Fibroblast of skin of abdomen (primary cell): ENCODE data around the gene ZNF816. TPM values are rescaled to one million over a fixed set of nuclear protein-coding genes. Genes with fewer than 3 reads are reported as not detected.
A peak's percentile ranks its signal among the peaks of the same experiment; 100 is the strongest.
"Not testable (repeated sequence)": the region's sequence is repeated elsewhere in the genome, so short reads cannot be mapped to it uniquely, and the experiment has no call there.

Experiments
- DNase-seq: peaks from one replicate; pipeline ENCODE4 v3.0.0-alpha.2; 2013
- polyA plus RNA-seq, 2 experiments: library from polyadenylated mRNA; unstranded; fragments of 120-200 nt; gene quantifications; one replicate each; pipeline ENCODE4 v1.2.1, GENCODE V29; 2013; ENCODE audit not compliant: insufficient read length in 2 of 2

The ZNF816 gene
- 4.3 TPM for polyA plus RNA-seq (2013, experiment 1 of 2; ENCODE audit: insufficient read length)
- 3.7 TPM for polyA plus RNA-seq (2013, experiment 2 of 2; ENCODE audit: insufficient read length)

DNA sequence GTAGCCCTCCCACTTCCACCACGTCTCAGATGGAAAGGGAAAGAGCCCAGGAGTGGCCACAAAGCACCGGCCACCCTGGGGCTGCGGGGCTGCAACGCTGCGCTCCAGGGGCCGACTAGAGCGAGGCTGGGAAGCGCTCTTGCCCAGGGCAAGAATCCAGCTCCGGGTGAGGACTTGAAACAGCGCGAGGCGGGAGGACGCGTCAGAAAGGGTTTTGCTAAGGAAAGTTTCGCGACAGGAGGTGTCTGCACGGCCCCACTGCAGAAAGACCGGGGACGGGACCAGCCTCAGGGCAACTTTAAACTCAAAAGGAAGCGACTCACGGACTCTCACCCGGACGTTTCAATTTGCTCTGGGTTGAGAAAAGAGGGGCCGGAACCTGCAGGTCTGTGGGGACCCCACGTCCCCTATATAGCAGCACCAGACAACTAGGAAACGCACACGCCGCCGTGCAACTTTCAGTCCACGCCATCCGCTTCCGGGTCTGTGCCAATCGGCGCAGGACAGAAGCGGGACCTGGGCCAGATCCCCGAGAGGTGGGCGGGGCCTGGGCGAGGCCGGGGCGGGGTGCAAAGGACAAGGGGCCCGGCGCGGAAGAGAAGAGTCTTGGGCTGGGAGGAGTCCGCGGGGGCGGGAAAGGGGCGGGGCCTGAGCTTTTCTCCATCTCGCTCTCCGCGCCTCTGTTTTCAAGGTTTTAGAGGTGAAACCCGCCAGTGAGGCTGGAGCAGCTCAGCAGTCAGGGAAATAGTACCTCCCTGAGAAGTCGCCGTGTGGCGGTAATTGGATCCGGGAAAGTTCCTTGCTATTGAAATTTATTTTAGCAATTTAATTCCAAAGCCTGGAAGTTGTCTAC is at the start of gene ZNF816:
Gene ZNF816 (minus strand): TSS at position 488 of the 853 bp plus-strand sequence. CDS start 6,792 bp downstream, outside the sequence.
- peak; percentile 94 for DNase-seq

DNA sequence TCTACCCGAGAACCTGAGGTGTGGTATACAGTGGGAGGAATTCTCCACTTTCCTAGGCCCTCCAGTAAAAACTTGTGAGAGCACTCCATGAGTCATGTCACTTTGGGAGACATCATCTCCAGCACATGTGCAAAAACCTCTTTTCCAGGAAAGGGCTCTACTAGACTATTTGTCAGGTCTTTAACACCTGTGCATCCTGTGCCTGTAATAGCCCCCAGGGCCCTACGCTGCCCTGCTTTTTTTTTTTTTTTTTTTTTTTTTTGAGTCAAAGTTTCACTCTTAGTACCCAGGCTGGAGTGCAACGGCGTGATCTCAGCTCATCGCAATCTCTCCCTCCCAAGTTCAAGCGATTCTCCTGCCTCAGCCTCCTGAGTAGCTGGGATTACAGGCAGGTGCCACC is 49.3 kb upstream of the ZNF816 start:
- no peak for DNase-seq

DNA sequence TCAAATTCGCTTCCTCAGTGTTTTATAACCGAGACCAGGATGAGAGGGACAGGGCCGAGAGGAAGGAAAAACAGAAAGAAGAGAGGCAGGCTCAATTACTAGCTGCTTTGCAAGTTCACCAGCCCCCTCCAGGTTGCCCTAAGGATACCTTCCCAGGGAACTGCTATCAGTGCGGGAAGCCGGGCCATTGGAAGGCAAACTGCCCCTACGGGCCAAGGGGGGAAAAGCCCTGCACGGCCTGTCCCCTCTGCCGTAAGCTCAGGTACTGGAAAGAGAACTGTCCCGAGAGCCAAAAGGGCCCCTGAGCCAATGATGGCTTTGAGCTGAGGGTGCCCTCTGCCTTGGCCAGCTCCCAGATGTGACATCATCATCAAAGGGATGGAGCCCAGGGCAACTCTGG is 47.8 kb upstream of the ZNF816 start:
- DNase-seq: no peak

DNA sequence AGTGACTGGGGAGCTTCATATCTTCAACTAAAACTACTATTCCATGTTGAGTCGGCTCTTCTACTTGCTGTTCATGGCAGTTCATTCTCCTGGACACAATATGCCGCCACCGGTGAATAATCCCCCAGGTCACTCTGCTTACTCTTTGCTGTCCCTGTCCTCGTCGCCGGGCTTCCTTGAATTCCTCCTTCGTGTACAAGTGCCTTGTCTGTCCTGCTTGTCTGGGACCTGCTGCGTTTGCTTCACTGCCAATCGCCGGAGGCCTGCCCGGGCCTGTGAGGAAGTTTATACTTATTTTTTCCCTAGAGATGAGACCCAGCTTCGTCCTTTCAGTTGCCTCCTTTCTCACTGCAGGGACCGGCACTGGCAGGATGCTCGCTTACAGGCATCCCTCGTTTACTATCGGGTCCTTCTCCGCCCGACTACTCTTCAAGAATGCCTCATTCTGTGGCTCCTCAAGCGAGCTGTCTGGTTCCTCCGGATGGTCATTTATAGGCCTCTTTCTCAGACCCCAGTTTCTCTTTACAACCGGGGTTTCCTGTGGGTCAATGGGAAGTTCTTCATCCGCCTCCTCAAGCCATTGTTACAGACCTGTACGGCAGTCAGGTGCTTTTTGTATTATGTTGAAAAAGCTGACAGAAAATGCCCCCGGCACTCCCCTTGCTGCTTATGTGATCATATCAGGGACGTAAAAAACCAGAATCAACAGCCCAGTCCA is 45.5 kb upstream of the ZNF816 start:
- DNase-seq: no peak

DNA sequence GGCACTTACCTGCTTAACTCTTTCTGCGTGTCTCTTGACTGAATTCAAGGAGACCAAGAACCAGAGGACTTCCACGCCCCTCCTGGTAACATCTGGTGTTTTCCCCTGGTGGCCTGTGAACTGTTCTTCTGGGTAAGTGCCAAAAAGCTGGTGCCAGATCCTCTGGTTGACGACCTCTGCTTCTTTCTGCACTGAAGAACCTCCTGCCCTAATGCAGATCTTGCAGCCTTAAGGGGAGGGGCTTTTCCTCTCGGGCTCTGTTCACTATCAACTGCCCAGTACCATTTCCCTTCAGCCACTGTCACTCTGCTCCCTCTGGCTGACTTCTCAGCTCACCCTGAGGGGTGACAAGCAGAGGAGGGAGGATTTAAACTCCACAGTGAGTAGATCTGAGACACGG is 44.9 kb upstream of the ZNF816 start:
- no peak for DNase-seq

DNA sequence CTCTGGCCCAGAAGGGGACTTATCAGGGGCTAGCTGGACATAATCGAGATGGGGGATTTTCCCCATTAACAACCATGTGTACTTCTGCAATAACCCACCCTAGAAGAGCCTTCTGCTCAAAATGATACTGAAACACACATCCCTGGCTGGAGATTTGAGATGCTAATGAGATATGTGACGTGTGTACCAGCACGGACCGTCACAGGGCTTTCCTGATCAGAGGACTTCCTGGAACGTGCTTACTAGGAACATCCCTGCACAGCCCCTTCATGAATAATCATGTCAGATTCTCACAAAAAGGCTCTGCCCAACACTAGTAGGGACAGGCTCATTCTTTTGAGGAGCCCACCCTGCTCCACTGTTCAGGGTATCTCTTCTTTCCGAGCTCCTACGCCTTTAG is 44.5 kb upstream of the ZNF816 start:
- DNase-seq: no peak

DNA sequence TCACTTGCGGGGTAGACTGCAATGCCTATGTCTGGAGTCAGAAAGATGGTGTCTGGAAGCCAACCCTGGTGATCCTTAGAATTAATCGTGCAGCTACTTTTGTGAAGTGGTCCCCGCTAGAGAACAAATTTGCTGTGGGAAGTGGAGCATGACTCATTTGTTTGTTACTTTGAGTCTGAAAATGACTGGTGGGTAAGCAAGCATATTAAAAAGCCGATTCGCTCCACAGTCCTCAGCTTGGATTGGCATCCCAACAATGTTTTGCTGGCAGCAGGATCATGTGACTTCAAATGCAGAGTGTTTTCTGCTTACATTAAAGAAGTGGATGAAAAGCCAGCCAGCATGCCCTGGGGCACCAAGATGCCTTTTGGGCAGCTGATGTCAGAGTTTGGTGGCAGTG is 41.6 kb upstream of the ZNF816 start:
- DNase-seq: no peak

DNA sequence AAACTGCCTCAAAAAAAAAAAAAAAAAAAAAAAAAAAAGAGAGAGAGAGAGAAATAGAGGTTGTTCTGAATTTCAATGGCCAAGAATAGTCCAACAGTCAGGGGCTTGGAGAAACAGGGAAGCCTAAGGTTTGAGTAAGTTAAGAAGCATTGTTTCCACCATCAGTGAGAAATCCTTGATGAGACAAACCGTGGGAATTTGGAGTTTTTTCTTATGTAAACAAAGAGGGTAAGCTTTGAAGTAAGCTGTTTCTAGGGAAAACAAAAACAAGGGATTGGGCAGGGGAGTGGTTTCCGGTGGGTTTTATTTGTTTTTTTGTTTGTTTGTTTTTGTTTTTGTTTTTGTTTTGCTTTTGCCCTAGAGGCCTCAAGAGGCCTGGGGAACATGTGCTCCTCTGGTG is 39.8 kb upstream of the ZNF816 start:
- DNase-seq: no peak

GRCh38 chr19:52997975-52998374 is 35.3 kb upstream of the ZNF816 start:
- DNase-seq: no peak

DNA sequence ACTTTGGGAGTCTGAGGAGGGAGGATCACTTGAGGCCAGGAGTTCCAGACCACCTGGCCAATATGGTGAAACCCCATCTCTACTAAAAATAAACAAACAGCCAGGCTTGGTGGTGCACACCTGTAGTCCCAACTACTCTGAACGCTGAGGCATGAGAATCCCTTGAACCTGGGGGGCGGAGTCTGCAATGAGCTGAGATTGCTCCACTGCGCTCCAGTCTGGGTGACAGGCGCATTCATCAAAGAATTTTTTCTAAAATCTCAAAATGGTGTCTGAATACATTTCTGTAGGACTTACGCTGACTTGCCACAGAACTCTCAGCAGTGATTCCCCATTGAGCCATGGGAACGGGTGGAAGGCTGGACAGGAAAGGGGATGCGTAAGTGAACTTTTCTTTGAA is 33.0 kb upstream of the ZNF816 start:
- DNase-seq: no peak

DNA sequence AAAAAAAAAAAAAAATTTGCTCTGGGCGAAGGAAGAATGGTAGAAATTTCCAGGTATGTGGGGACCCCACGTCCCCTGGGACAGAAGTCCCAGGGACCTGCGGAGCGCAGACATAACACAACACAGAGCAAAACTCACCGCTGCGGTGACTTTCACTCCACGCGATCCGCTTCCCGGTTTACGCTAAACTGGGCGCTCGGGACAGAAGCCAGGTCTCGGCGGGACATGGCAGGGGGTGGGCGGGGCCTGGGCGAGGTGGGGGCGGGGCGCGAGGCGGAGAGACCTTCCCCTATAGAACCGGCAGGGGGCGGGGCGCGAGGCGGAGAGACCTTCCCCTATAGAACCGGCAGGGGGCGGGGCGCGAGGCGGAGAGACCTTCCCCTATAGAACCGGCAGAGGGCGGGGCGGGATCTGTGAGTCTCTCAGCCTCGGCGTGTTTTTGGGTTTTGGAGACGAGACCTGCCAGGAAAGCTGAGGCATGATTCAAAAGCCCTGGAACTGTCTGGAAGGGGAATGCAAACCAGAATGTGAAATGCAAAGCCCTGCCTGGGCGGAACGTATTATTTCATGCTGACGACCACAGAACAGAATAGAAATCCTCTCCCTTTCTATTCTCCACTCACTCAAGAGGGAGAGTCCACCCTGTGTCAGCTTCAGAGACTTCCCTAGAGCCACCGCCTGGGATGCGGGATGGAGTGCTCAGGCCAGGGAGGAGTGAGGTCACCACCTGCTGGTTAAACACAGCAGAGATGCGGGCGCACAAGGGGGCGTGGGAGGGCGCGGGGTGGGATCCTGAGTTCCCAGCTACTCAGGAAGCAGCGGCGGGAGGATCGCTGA is 30.9 kb upstream of the ZNF816 start:
- peak; percentile 77 for DNase-seq

GRCh38 chr19:52992109-52993004 is 29.7 kb upstream of the ZNF816 start:
- no peak for DNase-seq

- DNase-seq: peak; percentile 45
Observed at GRCh38 chr19:52991484-52991883, 28.8 kb upstream of the ZNF816 start.

DNA sequence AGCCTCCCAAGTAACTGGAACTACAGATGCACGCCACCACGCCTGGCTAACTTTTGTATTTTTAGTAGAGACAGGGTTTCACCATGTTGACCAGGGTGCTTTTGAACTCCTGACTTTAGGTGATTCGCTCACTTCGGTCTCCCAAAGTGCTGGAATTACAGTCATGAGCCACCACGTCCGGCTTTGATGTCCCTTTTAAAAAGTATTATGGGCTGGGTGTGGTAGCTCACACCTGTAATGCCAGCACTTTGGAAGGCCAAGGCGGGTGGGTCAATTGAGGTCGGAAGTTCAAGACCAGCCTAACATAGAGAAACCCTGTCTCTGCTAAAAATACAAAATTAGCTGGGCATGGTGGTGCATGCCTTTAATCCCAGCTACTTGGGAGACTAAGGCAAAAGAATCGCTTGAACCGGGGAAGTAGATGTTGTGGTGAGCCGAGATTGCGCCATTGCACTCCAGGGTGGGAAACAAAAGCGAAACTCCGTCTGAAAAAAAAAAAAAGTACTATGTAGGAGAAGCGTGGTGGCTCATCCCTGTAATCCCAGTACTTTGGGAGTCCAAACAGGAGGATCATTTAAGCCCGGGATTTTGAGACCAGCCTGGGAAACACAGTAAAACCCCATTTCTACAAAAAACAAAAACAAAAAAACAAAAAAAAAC is 28.2 kb upstream of the ZNF816 start:
- no peak for DNase-seq

DNA sequence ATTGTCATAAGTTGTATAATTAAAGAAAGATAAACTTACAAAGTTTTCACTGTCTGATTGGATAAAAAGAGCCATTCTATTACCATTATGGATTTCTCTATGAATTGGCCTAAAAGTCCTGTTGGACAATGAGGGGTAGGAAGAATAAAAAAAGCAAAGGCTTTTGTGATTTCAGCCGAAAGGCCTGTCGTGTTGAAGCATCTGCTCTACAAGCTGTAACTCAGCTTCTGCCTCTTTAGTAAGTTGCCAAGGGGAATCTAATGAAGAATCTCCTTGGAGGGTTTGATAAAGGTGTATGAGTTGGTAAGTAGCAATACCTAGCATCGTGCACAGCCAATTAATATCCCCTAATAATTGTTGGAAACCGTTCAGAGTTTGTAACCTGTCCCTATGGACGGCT is 25.8 kb upstream of the ZNF816 start:
- no peak for DNase-seq

- DNase-seq: no peak
Observed at GRCh38 chr19:52987221-52987620, 24.5 kb upstream of the ZNF816 start.

DNA sequence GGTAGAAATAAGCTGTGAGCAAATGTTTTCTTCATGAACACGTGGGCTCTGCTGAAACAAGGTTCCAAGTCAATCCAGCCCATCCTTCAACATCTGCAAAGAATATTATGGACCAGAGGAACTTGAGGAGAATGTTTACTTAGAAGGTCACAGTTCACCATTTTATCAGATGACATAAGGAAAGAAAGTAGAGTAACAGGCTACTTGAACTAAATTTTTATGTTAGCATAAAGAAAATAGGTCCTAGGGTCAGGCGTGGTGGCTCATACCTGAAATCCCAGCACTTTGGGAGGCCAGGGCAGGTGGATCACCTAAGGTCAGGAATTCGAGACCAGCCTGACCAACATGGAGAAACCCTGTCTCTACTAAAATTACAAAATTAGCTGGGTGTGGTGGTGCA is 20.5 kb upstream of the ZNF816 start:
- not testable (repeated sequence) for DNase-seq

GRCh38 chr19:52981329-52981728 is 18.6 kb upstream of the ZNF816 start:
- no peak for DNase-seq

DNA sequence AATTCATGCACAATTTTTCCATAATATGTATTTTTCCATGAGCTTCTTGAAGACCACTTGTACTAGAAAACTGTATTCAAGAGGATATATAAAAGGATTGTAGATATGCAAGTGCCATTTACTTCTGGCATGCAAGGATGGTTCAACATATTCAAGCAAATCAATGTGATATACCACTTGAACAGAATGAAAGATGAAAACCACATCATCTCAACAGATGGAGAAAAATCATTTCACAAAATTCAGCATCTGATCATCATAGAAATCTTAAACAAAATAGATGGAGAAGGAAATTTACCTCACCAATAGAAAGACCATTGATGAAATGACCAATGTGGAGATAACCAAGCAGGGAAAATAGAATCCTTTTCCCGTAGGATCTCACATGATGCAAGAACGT is 5.1 kb upstream of the ZNF816 start:
- no peak for DNase-seq

DNA sequence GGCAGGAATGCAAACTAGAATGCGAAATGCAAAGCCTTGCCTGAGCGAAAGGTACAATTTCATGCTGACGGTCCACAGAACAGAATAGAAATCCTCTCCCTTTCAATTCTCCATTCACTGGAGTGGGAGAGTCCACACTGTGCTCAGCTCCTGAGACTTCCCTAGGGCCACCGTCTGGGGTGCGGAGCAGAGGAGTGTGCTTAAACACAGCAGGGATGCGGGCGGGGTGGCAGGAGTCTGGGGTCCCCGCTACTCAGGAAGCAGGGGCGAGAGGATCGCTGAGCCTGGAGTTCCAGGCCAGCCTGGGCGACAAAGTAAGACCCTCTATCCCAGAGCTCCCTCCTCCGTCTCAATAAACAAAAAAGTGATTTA is 552 bp upstream of the ZNF816 start:
- no peak for DNase-seq

GRCh38 chr19:52961981-52962380 is 700 bp downstream of the ZNF816 start:
- DNase-seq: no peak
